ENCODE data around the gene SPEN. TPM values are rescaled to one million over a fixed set of nuclear protein-coding genes. Genes with fewer than 3 reads are reported as not detected.

SPEN gene
- total and polyA plus RNA-seq, 2 of the 4 experiments (the other 2 are of a cell fraction) = 7.6 to 15.8 TPM

DNA sequence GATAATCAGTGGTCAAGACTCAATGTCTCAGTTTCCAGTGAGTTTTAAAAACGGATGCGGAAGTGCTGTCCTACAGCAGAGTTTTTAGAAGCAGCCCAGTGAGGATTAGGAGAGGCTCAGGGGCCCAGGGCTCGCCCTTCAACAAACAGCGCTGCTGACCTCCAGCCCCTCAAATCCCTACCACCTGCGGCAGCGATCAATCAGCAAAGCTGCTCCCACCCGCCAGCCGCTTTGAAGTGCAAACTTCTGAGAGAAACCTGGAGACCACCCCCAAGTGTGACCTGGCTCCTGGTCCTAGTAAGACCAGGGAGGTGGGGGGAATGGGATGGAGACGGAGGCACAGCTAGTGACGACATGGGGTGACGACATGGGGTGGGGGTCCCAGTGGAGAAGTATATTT is 114.0 kb downstream of the SPEN start:
- Histone ChIP-seq H3K9me3 (ENCODE audit: control insufficient read depth, insufficient read depth, low read length) (no peaks in the 10 kb centered on the region), H2BK20ac (ENCODE audit: low read depth, low read length) (no peak overlapping the region)

More for the DNA sequence above, 114.0 kb downstream of the SPEN start:
- no peak for DNase-seq
- no TSS peak for BruUV-seq (replicated peaks)
- H2AK9ac ChIP-seq (replicated peaks; ENCODE audit: low read depth, low read length, poor library complexity) = no peak overlapping the region
- H4K91ac ChIP-seq (ENCODE audit: insufficient read depth, low read depth, low read length) = no peak overlapping the region
- H3K27me3 ChIP-seq (ENCODE audit: control insufficient read depth, insufficient read depth, low read length) = no peaks in the 10 kb centered on the region
- peaks cover 20% of the 10 kb centered on the region for H3K4me1 ChIP-seq (ENCODE audit: control insufficient read depth, insufficient read depth, low read length)
- WGBS, 2 experiments (ENCODE audit: extremely low coverage in 2 of 2, insufficient read length in 1 of 2) = 94% methylated on average over 3 of the region's 11 CpGs; no CpG with 5 or more reads in 1 of the 2 experiments
- no peak overlapping the region for H2BK15ac ChIP-seq (ENCODE audit: low read depth, low read length)
- H2BK5ac ChIP-seq (ENCODE audit: low read depth, low read length, poor library complexity, severe bottlenecking) = no peak overlapping the region
- dilution Hi-C loops (cut with HindIII; ENCODE audit: low sequenced_read_pairs, unreplicated experiment) = no loop called here
- POLR2A ChIA-PET (ENCODE audit: unreplicated experiment) = no interaction called here
- no peak overlapping the region for H3K9ac ChIP-seq (ENCODE audit: low read depth, low read length)
- H3K18ac ChIP-seq (ENCODE audit: low read depth, low read length) = no peak overlapping the region
- intact Hi-C loops (cut with micrococcal nuclease) = no loop called here
- H3K36me3 ChIP-seq (ENCODE audit: control insufficient read depth, insufficient read depth, low read length) = peaks cover 7% of the 10 kb centered on the region; the same call in 1 of the 2 replicates
- no peak overlapping the region for H4K8ac ChIP-seq (ENCODE audit: low read depth in 2 of 2, low read length in 2 of 2)
- no peak overlapping the region for H3K4ac ChIP-seq (ENCODE audit: low read depth, low read length)
- H3K4me2 ChIP-seq (ENCODE audit: low read depth, low read length) = no peak overlapping the region
- peaks cover 43 to 85% of the 10 kb centered on the region in 2 experiments for H3K79me1 ChIP-seq (ENCODE audit: low read depth in 1 of 2, low read length in 2 of 2)
- no peak overlapping the region for H4K5ac ChIP-seq (ENCODE audit: low read depth, low read length)
- H3K9me1 ChIP-seq (ENCODE audit: insufficient read depth, low read length) = peaks cover 21% of the 10 kb centered on the region
- no peak overlapping the region for H3K27ac ChIP-seq (ENCODE audit: insufficient read depth, low read length)
- no peak overlapping the region for H2BK120ac ChIP-seq (ENCODE audit: low read depth, low read length)
- in situ Hi-C loops (cut with MboI; ENCODE audit: low sequenced_read_pairs) = no loop called here
- no peak overlapping the region for H2AFZ ChIP-seq (replicated peaks; ENCODE audit: low read length, poor library complexity)
- H2AK5ac ChIP-seq (ENCODE audit: low read depth, low read length) = no peak overlapping the region
- H3K14ac ChIP-seq (replicated peaks; ENCODE audit: low read depth, low read length) = no peak overlapping the region
- no peak for TF ChIP-seq MAFK (IDR thresholded peaks at IDR 0.05; ENCODE audit: low read depth, low read length)
- no peak for TF ChIP-seq RFX5 (IDR thresholded peaks at IDR 0.05; ENCODE audit: low read depth, low read length)
- TF ChIP-seq BHLHE40 (IDR thresholded peaks at IDR 0.05; ENCODE audit: low read depth, low read length) = no peak
- TF ChIP-seq CEBPB (IDR thresholded peaks at IDR 0.05; ENCODE audit: low read depth, low read length) = no peak
- no peak for TF ChIP-seq POLR2A (IDR thresholded peaks at IDR 0.05; ENCODE audit: low read depth, low read length)
- TF ChIP-seq NFE2L2 (IDR thresholded peaks at IDR 0.05; ENCODE audit: low read depth, low read length) = no peak
- TF ChIP-seq, protein P1, sequence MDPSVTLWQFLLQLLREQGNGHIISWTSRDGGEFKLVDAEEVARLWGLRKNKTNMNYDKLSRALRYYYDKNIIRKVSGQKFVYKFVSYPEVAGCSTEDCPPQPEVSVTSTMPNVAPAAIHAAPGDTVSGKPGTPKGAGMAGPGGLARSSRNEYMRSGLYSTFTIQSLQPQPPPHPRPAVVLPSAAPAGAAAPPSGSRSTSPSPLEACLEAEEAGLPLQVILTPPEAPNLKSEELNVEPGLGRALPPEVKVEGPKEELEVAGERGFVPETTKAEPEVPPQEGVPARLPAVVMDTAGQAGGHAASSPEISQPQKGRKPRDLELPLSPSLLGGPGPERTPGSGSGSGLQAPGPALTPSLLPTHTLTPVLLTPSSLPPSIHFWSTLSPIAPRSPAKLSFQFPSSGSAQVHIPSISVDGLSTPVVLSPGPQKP (IDR thresholded peaks at IDR 0.05; ENCODE audit: borderline replicate concordance, low read depth, low read length) = no peak
- TF ChIP-seq, protein P2, sequence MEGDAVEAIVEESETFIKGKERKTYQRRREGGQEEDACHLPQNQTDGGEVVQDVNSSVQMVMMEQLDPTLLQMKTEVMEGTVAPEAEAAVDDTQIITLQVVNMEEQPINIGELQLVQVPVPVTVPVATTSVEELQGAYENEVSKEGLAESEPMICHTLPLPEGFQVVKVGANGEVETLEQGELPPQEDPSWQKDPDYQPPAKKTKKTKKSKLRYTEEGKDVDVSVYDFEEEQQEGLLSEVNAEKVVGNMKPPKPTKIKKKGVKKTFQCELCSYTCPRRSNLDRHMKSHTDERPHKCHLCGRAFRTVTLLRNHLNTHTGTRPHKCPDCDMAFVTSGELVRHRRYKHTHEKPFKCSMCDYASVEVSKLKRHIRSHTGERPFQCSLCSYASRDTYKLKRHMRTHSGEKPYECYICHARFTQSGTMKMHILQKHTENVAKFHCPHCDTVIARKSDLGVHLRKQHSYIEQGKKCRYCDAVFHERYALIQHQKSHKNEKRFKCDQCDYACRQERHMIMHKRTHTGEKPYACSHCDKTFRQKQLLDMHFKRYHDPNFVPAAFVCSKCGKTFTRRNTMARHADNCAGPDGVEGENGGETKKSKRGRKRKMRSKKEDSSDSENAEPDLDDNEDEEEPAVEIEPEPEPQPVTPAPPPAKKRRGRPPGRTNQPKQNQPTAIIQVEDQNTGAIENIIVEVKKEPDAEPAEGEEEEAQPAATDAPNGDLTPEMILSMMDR (conservative IDR thresholded peaks at IDR 0.05; ENCODE audit: low read depth, low read length) = no peak
- TF ChIP-seq MAZ (IDR thresholded peaks at IDR 0.05; ENCODE audit: borderline replicate concordance, low read depth, low read length) = no peak
- no peak for TF ChIP-seq RAD21 (IDR thresholded peaks at IDR 0.05; ENCODE audit: low read length)
- TF ChIP-seq, protein P3, sequence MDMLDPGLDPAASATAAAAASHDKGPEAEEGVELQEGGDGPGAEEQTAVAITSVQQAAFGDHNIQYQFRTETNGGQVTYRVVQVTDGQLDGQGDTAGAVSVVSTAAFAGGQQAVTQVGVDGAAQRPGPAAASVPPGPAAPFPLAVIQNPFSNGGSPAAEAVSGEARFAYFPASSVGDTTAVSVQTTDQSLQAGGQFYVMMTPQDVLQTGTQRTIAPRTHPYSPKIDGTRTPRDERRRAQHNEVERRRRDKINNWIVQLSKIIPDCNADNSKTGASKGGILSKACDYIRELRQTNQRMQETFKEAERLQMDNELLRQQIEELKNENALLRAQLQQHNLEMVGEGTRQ (IDR thresholded peaks at IDR 0.05; ENCODE audit: low read depth, low read length) = no peak
- no peak for TF ChIP-seq RCOR1 (IDR thresholded peaks at IDR 0.05; ENCODE audit: insufficient replicate concordance, low read length)
- TF ChIP-seq SMC3 (IDR thresholded peaks at IDR 0.05; ENCODE audit: low read depth, low read length) = no peak
- no peak for TF ChIP-seq MXI1 (IDR thresholded peaks at IDR 0.05; ENCODE audit: borderline replicate concordance, low read depth, low read length)
- no peak overlapping the region for H3K56ac ChIP-seq (ENCODE audit: extremely low read depth, insufficient read depth, low read length)
- H3K23ac ChIP-seq (ENCODE audit: low read depth, low read length) = no peak overlapping the region
- H4K20me1 ChIP-seq (ENCODE audit: insufficient read depth, low read length) = peaks cover 28% of the 10 kb centered on the region; the same call in 1 of the 2 replicates
- no peak for ATAC-seq (ENCODE audit: low read depth)
- CTCF ChIA-PET = no interaction called here
- H3K4me3 ChIP-seq (ENCODE audit: insufficient read depth, low read depth, low read length) = no peak overlapping the region
